Measurements from ENCODE around the gene ARFGAP1. TPM values are rescaled to one million over a fixed set of nuclear protein-coding genes. Genes with fewer than 3 reads are reported as not detected.
A peak's percentile ranks its signal among the peaks of the same experiment; 100 is the strongest.

Gene ARFGAP1
- total RNA-seq, 1 donor from 2014 or later: 78.6 TPM

GRCh38 chr20:63269724-63270123, 2.9 kb upstream of the ARFGAP1 start:
- DNase-seq (ENCODE audit: low read depth): no peak
- TF ChIP-seq, protein P1, sequence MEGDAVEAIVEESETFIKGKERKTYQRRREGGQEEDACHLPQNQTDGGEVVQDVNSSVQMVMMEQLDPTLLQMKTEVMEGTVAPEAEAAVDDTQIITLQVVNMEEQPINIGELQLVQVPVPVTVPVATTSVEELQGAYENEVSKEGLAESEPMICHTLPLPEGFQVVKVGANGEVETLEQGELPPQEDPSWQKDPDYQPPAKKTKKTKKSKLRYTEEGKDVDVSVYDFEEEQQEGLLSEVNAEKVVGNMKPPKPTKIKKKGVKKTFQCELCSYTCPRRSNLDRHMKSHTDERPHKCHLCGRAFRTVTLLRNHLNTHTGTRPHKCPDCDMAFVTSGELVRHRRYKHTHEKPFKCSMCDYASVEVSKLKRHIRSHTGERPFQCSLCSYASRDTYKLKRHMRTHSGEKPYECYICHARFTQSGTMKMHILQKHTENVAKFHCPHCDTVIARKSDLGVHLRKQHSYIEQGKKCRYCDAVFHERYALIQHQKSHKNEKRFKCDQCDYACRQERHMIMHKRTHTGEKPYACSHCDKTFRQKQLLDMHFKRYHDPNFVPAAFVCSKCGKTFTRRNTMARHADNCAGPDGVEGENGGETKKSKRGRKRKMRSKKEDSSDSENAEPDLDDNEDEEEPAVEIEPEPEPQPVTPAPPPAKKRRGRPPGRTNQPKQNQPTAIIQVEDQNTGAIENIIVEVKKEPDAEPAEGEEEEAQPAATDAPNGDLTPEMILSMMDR (conservative IDR thresholded peaks at IDR 0.05; ENCODE audit: low read depth, low read length): no peak
- no peak overlapping the region for H3K4me3 ChIP-seq (ENCODE audit: low read depth, low read length)

DNA sequence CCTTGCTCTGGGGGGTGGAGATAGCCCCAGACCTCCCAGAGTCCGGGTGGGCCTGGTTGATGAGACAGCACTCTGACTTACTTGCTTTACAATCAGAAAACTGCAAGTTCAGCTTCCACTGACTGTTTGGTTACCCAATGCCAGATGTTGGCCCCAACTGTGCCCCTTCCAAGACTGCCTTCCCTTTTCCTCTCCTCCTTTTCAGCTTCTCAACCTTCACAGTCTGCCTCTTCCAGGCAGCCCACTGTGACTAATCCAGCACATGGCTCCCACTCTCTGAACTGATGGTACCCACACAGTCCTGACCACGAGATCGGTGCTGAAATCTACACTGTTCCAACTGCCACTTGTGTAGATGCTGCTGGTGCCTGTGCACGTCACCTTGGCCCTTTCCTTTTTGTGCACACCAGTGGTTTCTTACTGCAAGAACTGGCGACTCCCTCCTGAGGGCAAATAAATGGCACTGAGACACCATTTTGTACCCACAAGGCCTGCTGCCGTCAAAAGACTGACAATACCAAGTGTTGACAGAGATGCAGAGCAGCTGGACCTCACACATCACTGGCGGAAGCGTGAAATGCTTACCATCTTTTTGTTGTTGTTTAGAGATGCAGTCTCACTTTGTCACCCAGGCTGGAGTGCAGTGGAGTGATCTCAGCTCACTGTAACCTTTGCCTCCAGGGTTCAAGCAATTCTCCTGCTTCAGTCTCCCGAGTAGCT, 1.8 kb upstream of the ARFGAP1 start:
- H3K4me3 ChIP-seq (ENCODE audit: low read depth, low read length): no peak overlapping the region
- TF ChIP-seq, protein P1 (conservative IDR thresholded peaks at IDR 0.05; ENCODE audit: low read depth, low read length): no peak
- DNase-seq (ENCODE audit: low read depth): no peak

- TF ChIP-seq, protein P1 (conservative IDR thresholded peaks at IDR 0.05; ENCODE audit: low read depth, low read length): no peak
- H3K4me3 ChIP-seq (ENCODE audit: low read depth, low read length): peak overlapping the region; percentile 80
- DNase-seq (ENCODE audit: low read depth): no peak
These were observed 506 bp downstream of the ARFGAP1 start for GRCh38 chr20:63273059-63273579.

DNA sequence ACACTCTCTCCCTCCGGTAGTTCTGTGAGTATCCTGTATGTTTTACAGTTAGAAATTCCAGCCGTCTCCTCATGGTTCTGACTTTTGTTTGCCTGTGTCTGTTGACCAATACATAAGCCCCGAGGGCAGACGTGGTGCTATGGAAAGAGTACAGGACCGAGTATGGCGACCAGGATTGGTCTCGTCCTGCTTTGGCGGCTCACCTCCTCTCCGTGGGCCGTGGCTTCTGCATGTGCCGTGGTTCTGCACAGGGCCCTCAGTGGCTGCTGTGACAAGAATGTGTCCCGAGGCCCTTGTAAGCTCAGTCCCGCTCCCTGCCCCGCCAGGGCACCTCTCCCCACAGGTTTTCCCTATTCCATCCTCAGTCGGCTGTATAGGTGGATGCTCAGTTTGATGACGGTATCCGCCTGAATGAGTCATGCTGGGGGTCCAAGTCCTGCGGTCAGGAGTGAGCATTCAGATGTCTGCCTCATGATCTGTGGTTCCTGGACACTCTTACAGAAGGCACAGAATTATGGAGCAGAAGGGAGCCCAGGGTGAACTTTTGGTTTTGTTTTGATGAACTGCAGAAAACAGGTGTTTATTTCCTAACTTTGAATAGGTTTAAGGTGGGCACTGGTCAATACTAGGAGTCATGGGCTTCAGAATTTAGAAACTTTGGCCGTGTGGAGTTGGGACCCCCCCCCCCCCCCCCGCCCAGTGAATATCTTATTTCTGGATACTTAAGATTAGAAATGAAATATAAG, 1.2 kb downstream of the ARFGAP1 start:
- peak overlapping the region; percentile 80 for H3K4me3 ChIP-seq (ENCODE audit: low read depth, low read length)
- TF ChIP-seq, protein P1 (conservative IDR thresholded peaks at IDR 0.05; ENCODE audit: low read depth, low read length): no peak
- DNase-seq (ENCODE audit: low read depth): peak; percentile 45

DNA sequence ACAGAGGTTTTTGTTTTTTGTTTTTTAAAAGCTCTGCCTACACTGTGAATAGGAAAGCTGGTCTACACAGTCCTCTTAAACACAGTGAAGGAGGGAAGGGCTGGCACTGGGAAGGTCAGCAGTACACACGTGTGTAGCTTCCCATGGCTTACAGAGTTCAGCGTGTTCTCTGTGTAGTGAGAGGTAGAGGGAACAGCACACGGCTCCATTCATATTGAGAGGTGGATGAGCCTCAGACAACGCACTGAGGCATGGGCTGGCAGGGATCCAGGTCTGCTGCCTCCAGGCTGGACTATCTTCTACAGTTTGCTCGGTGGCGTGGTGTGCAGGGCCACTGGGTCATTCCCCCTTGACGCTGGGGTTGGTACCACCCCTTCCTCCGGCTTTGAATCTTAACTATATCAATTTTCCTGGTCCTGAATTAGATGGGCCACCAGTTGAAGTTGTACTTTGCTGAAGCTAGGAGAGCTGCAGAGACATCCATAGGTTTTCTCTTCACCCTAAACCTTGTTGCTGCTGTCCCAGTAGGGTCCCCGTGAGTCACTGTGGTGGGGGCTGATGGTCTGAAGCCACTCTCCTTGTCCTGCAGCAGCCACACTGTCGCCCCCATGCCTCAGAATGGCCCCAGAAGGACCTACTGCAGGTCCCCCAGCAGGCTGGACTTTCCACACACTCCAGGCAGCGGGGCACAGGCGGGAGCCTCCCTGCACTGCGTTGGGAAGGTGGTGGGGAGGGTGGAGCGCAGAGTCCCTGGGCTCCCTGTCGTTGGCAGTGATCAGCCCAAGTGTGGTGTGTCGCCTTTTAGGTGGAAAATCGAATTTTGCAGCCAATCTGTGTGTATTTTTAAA, 2.0 kb downstream of the ARFGAP1 start:
- peak overlapping the region; percentile 80 for H3K4me3 ChIP-seq (ENCODE audit: low read depth, low read length)
- no peak for DNase-seq (ENCODE audit: low read depth)
- TF ChIP-seq, protein P1 (conservative IDR thresholded peaks at IDR 0.05; ENCODE audit: low read depth, low read length): no peak

- no peak overlapping the region for H3K4me3 ChIP-seq (ENCODE audit: low read depth, low read length)
- DNase-seq (ENCODE audit: low read depth): no peak
- TF ChIP-seq, protein P1 (conservative IDR thresholded peaks at IDR 0.05; ENCODE audit: low read depth, low read length): no peak
These were observed 3.2 kb downstream of the ARFGAP1 start for GRCh38 chr20:63275825-63276224.
